ENCODE results near the gene RNF213. TPM values are rescaled to one million over a fixed set of nuclear protein-coding genes. Genes with fewer than 3 reads are reported as not detected.

The RNF213 gene
- total RNA-seq (2022; extraction: Qiagen RNA extraction; ENCODE audit: low read depth) = 51.9 to 69.9 TPM (median 67.4 TPM) in 5 replicates

GRCh38 chr17:80260791-80261158, at the start of gene RNF213:
Gene RNF213, plus strand, starts transcription at chr17:80260852. Its CDS starts 2,830 bp downstream, at chr17:80263682.

GRCh38 chr17:80220054-80220735, 40.5 kb upstream of the RNF213 start, which contains the start of the genes SGSH and SLC26A11:
Gene SGSH, minus strand, starts transcription at chr17:80220333. Its CDS starts 20 bp downstream, at chr17:80220313.
Gene SLC26A11, plus strand, starts transcription at chr17:80220427. Its CDS starts 1,134 bp downstream, at chr17:80221561.

GRCh38 chr17:80414803-80415625, 154.4 kb downstream of the RNF213 start, which contains the start of gene ENDOV:
Gene ENDOV, plus strand, starts transcription at chr17:80415167. Its CDS starts 28 bp downstream, at chr17:80415195.

Other genes with a start within 250 kb of the RNF213 start
- gene TBC1D16, start 225.0 kb upstream of the RNF213 start, total RNA-seq (2022; extraction: Qiagen RNA extraction; ENCODE audit: low read depth) = 7.1 to 11.9 TPM (median 9.9 TPM) in 5 replicates
- 4.5 to 8.1 TPM (median 7.3 TPM) in 5 replicates for gene CCDC40, start 224.2 kb upstream of the RNF213 start, total RNA-seq (2022; extraction: Qiagen RNA extraction; ENCODE audit: low read depth)
- 32.2 to 65.5 TPM (median 58.2 TPM) in 5 replicates for gene GAA, start 159.3 kb upstream of the RNF213 start, total RNA-seq (2022; extraction: Qiagen RNA extraction; ENCODE audit: low read depth)
- gene EIF4A3, start 113.7 kb upstream of the RNF213 start, total RNA-seq (2022; extraction: Qiagen RNA extraction; ENCODE audit: low read depth) = 200 to 232 TPM (median 212 TPM) in 5 replicates
- 0.17 to 0.78 TPM (median 0.25 TPM) in 5 replicates for gene CARD14, start 90.8 kb upstream of the RNF213 start, total RNA-seq (2022; extraction: Qiagen RNA extraction; ENCODE audit: low read depth)
- 13.3 to 38.1 TPM (median 25.0 TPM) in 5 replicates for gene SGSH, start 40.5 kb upstream of the RNF213 start, total RNA-seq (2022; extraction: Qiagen RNA extraction; ENCODE audit: low read depth)
- gene SLC26A11, start 40.4 kb upstream of the RNF213 start, total RNA-seq (2022; extraction: Qiagen RNA extraction; ENCODE audit: low read depth) = 11.0 to 17.8 TPM (median 13.6 TPM) in 5 replicates
- gene ENDOV, start 154.3 kb downstream of the RNF213 start, total RNA-seq (2022; extraction: Qiagen RNA extraction; ENCODE audit: low read depth) = 34.4 to 52.9 TPM (median 49.5 TPM) in 5 replicates
- 89.4 to 202 TPM (median 153 TPM) in 5 replicates for gene NPTX1, start 215.8 kb downstream of the RNF213 start, total RNA-seq (2022; extraction: Qiagen RNA extraction; ENCODE audit: low read depth)